Fibroblast of lung (primary cell): ENCODE data around the gene CDH12.
"Not testable (repeated sequence)": the region's sequence is repeated elsewhere in the genome, so short reads cannot be mapped to it uniquely, and the experiment has no call there.

Source experiments
- CTCF ChIP-seq, 2 donors: IDR thresholded peaks in 1 of 2; conservative IDR thresholded peaks in 1 of 2; 1 replicate in 1 of 2; 2 replicates in 1 of 2; pipeline ENCODE4 v1.5.1; 2011 to 2012; ENCODE audit warnings: low read length in 2 of 2, control low read depth in 1 of 2, inconsistent platforms in 1 of 2, low read depth in 1 of 2, mild to moderate bottlenecking in 1 of 2
- EZH2 ChIP-seq: IDR thresholded peaks from 2 replicates; pipeline ENCODE4 v1.5.1; 2012; ENCODE audit warnings: low read length, control low read depth, mild to moderate bottlenecking; ENCODE audit errors: missing control alignments

GRCh38 chr5:22168704-22169103 lies 684.4 kb downstream of the CDH12 start:
- not testable (repeated sequence) for TF ChIP-seq CTCF (conservative IDR thresholded peaks at IDR 0.05 in 1 of 2, IDR thresholded peaks at IDR 0.05 in 1 of 2; ENCODE audit: low read depth in 1 of 2, low read length in 2 of 2); EZH2
